Body of pancreas (tissue), 4 donors: ENCODE results near the gene EML4.

Source experiments
- CTCF ChIP-seq, 7 experiments: fragments of 450-650 bp in 4 of 7; fragments of 200-600 bp in 3 of 7; sonication (generic) in 3 of 7; IDR thresholded peaks; one replicate each; pipeline ENCODE4 v1.5.1; 2016 to 2019; ENCODE audit warnings: antibody characterized with exemption in 7 of 7
- POLR2A ChIP-seq, 3 donors: fragments of 450-650 bp; IDR thresholded peaks; one replicate each; pipeline ENCODE4 v1.6.1; 2016; ENCODE audit warnings: antibody characterized with exemption in 3 of 3, mild to moderate bottlenecking in 2 of 3

- TF ChIP-seq CTCF (IDR thresholded peaks at IDR 0.05) (no peak), POLR2A (IDR thresholded peaks at IDR 0.05) (no peak)
Observed at GRCh38 chr2:42186366-42186765, 17.2 kb downstream of the EML4 start.
